Stimulated activated CD4-positive, alpha-beta T cell treated with anti-CD3 and anti-CD28 coated beads, Interleukin-1b, Interleukin-23, amount 100 ng/mL, for 24 hours (primary cell): ENCODE measurements around the gene FAM47E.

ENCODE experiments used
- DNase-seq, 4 experiments: peaks; one replicate each; pipeline ENCODE4 v3.0.0-alpha.2; 2020; ENCODE audit warnings: low read depth in 4 of 4, low spot score in 1 of 4

Gene FAM47E

GRCh38 chr4:76251441-76252270 lies at the start of gene FAM47E:
TSS of gene FAM47E (plus strand) at chr4:76251721. CDS start at chr4:76251747, 26 bp downstream.
- DNase-seq: peak in 1 of 4 experiments; percentile 4

- no peak for DNase-seq
These were observed 48.0 kb upstream of the FAM47E start for GRCh38 chr4:76203541-76203940.

DNA sequence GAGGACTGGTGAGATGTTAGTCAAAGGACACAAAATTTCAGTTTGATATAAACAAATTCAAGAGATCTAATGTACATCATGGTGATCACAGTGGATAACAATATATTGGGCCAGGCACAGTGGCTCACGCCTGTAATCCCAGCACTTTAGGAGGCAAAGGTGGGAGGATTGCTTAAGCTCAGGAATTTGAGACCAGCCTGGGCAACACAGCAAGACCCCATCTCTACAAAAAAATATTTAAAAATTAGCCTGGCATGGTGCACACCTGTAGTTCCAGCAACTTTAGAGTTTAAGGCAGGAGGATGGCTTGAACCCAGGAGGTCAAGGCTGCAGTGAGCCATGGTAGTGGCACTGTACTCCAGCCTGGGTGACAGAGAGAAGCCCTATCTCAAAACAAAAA lies 46.6 kb upstream of the FAM47E start:
- no peak for DNase-seq

- no peak for DNase-seq
These were observed 46.0 kb upstream of the FAM47E start for GRCh38 chr4:76205476-76205875.

- no peak for DNase-seq
These were observed 45.1 kb upstream of the FAM47E start for GRCh38 chr4:76206222-76206942.

DNA sequence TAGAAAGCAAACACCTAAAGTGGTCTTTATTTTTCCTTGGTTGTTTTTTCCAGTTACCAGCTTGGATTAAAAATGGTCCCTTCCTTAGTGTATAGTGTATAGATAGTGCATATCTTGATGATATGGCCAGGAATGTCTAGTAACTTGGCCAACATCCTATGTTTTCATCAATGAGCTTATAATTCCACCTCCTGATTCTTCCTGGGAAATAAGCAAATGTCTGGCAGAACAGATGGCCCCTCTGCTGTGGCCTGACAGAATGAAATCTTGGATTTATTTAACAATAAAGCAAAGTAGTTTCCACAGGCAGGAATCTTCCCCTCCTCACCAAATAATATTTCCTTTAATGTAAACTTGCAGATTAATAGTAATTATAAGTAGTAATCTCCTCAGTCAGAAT lies 44.0 kb upstream of the FAM47E start:
- no peak for DNase-seq

- DNase-seq: no peak
These were observed 43.3 kb upstream of the FAM47E start for GRCh38 chr4:76208005-76208765.

DNA sequence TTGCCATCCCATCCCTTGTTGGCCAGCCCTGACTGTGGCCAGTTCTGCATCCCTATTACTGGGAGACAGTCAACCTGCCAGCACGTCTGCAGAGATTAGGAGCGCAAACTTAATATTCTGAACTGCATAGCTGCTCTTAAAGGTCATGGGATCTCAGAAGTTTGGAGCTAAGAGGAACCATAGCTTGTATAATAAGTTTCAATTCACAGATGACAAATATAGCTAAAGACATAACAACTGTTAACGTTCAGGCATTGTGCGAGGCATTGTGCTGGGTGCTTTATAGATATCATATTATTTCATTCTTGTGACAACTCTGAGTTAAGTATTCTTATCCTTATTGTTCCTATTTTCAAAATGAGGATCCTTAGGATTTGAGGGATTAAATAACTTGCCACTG lies 41.6 kb upstream of the FAM47E start:
- no peak for DNase-seq

GRCh38 chr4:76210452-76210851 lies 41.1 kb upstream of the FAM47E start:
- DNase-seq: no peak

- DNase-seq: no peak
These were observed 39.5 kb upstream of the FAM47E start for GRCh38 chr4:76211769-76212708.

DNA sequence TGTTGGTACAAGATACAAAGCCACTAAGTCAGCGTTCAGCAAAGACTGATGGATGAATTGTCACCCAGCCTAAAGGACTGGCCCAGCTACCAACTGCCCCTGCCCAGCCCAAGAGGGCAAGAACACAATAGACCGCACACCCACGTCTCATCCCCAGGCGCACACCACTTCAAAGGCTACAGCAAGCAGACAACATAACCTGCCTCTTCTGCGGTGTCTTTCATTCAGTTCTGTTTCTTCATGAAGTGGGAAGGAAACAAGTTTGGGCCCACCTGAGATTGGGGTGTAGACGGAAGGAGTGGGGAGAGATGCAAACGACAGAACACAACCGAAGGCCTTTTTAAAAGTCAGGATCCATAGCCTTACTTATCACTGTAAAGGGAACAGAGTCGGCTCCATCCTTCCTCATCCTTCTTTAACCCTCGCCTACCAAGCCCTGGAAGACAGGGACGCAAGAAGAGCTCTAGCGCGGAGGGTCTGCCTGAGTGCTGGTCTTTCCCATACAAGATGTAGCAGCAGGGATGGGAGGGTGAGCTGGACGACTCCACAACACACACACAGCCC lies 38.6 kb upstream of the FAM47E start:
- no peak for DNase-seq

- peak; percentile 25 to 56 (median 40) for DNase-seq
These were observed 37.9 kb upstream of the FAM47E start, which contains the start of gene SCARB2 for GRCh38 chr4:76213415-76214176. TSS of gene SCARB2 (minus strand) at chr4:76213824. CDS start at chr4:76213543, 281 bp downstream.

- DNase-seq: no peak
These were observed 37.3 kb upstream of the FAM47E start for GRCh38 chr4:76214177-76214675.

- no peak for DNase-seq
These were observed 36.4 kb upstream of the FAM47E start for GRCh38 chr4:76215077-76215476.

DNA sequence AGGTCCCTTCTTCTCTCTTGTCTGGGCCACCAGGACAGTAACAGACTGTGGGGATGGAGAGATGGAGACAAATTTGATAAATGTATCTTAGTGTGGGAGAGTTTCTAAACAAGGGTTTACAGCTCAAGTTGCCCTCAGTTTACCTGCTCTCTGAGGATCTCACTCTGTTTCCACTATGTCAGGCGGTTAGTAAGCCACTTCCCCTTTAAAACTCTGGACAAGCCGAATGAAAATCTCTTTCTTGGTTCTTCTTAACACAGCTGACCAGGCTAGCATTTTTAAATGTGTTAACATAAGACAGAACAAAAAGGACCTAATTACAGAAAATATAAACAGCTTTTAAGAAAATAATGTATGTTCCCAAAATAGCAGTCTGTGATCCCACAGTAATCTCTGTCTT lies 35.0 kb upstream of the FAM47E start:
- no peak for DNase-seq

DNA sequence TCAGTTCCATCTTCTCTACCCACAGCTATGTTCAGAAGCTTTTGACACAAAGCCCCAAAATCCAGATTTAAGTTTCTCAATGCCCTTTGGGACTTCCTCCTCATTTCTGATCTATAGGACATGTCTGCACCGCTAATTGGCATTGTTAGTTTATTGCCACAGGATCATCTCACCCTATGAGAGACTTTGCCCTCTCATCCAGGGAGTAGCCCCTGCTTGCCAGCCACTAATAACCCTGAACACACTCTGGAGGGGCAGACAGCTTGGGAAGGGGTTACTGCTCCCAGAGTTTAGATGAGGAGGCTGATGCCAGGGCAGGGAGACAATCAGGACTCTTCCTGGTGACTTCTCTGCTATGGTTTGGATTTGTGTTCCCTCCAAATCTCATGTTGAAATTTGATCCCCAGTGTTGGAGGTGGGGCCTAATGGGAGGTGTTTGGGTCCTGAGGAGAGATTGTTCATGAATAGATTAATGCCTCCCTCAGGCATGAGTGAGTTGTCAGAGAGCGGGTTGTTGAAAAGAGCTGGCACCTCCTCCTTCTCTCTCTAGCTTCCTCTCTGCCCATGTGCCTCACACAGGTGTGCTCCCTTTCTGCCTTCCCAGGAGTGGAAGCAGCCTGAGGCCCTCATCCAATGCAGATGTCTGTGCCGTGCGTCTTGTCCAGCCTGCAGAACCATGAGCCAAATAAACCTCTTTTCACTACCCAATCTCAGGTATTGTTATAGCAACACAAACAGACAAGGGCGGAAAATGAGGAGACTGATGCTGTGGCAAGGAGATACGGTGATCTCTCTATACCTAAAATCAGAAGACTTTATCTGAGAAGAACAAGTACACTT lies 34.3 kb upstream of the FAM47E start:
- no peak for DNase-seq

DNA sequence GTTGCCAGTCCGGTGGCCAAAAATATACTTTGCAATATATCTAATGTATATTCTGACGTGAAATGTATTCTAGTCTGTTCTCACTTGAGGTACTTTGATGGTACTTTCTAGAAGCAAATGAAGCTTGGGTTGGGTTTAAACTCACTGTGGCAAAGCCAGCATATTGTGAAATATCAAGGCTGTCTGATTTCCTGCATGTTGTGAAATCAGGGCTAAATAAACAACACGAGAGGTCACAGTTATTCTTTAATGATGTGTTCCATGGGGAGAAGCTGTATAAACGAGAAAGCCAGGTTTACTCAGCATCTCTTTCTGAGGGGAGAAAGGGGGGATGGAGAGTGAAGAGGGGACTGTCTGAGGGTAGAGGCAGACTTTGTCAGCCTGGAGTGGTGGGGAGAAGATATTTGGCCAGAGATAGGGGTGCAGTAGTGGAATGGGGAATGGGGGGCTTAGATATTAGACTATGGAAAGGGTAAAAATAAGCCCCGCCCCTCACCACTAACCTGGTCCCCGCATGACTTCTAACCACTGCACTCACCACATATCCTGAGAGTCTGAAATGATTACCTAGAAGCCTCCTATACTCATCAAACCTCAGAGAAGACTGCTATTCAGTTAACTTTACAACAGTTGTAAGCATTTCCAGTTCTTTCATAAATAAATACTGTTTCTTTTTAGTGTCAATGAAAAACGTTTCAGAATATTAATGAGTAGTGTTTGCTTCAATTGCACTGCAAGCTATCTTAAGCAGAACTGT lies 32.0 kb upstream of the FAM47E start:
- no peak for DNase-seq

GRCh38 chr4:76224171-76224570 lies 27.4 kb upstream of the FAM47E start:
- DNase-seq: no peak
